OCI-LY1 (cell line): ENCODE data around the gene BPNT1.

Source experiments
- CTCF ChIP-seq: fragments of 200-600 bp; sonication (generic), shearing (Covaris generic); IDR thresholded peaks from 2 replicates; pipeline ENCODE4 v1.5.1; 2017; ENCODE audit warnings: mild to moderate bottlenecking, antibody characterized with exemption, low read length, moderate library complexity, mixed read lengths
- EZH2 ChIP-seq: fragments of 200-600 bp; sonication (generic), shearing (Covaris generic); IDR thresholded peaks from 2 replicates; pipeline ENCODE4 v1.8.0; 2017; ENCODE audit warnings: borderline replicate concordance, mixed run types, mild to moderate bottlenecking, antibody characterized with exemption, low read length, moderate library complexity, mixed read lengths

GRCh38 chr1:220032911-220033310 is 56.7 kb downstream of the BPNT1 start:
- TF ChIP-seq CTCF (no peak), EZH2 (no peak)
